ENCODE data around the gene SLC5A10.
"Not testable (repeated sequence)": the region's sequence is repeated elsewhere in the genome, so short reads cannot be mapped to it uniquely, and the experiment has no call there.

Gene SLC5A10

DNA sequence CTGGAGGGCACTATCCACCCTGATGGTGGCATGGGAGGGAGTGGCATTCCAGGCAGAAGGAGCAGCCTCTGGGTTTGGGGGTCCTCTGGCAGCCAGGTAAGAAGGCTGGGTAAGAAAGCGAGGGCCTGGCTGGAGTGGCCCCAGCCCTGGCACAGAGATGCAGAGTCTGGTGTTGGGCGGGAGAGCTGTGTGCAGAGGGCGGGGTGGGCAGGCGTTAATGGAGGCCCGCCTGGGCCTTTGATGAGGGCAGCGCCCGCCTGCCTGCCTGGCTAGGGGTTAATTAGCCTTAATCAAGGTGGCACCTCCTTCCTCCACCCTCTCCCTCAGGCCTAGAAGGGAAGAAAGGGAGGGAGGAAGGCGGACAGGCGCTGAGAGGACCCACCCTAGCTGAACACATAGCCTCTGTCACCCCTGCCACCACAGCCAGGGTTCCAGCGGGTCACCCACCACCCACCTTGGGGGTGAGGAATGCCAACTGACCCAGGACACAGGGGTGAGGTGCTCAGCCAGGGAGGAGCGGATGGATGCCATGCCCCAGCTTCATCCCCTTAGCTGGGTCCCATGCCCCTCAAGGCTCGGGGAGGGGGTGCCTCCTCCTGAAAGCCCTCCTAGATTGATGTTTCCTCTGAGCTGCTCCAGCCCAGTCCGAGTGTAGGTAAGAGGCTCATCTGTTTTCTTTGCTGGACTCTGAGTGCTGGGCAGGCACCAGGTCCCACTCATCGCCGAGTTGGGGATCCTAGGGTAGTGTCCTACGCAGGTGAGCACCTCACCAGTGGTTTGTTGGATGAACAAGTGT is 66.0 kb downstream of the SLC5A10 start:
- no peak for TF ChIP-seq CTCF (conservative IDR thresholded peaks at IDR 0.05)
- no peak for TF ChIP-seq ZFX (IDR thresholded peaks at IDR 0.05)
- H3K27ac ChIP-seq: no peak overlapping the region

GRCh38 chr17:19018600-19018950 is 66.6 kb downstream of the SLC5A10 start:
- H3K27ac ChIP-seq: no peak overlapping the region
- TF ChIP-seq CTCF (conservative IDR thresholded peaks at IDR 0.05) (no peak), ZFX (IDR thresholded peaks at IDR 0.05) (no peak)

DNA sequence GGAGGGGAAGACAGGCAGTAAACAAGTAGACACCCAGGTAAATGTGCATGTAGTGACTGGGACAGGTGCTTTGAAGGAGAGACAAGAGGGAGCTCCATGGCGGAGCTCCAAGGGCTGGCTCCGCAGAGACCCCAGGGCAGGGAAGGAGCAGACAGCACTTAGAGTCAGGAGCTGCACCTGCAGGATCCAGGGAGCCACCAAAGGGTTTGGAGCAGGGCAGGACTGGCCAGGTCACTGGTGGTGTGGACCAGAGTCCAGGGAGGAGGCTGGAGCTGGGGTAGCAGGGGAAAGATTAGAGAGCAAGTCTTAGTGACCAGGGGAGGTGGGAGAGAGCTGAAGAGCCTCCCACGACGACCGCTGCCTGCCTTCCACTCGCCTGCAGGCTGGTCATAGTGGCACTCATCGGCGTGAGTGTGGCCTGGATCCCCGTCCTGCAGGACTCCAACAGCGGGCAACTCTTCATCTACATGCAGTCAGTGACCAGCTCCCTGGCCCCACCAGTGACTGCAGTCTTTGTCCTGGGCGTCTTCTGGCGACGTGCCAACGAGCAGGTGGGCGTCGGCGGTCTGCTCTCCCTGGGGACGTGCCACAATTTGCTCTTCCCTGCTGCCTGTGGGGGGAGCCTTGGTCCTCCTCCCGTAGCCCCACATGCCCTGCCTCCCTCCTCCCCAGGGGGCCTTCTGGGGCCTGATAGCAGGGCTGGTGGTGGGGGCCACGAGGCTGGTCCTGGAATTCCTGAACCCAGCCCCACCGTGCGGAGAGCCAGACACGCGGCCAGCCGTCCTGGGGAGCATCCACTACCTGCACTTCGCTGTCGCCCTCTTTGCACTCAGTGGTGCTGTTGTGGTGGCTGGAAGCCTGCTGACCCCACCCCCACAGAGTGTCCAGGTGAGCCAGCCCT is 67.3 kb downstream of the SLC5A10 start:
- H3K27ac ChIP-seq: no peak overlapping the region
- TF ChIP-seq CTCF (conservative IDR thresholded peaks at IDR 0.05) (no peak), ZFX (IDR thresholded peaks at IDR 0.05) (no peak)

DNA sequence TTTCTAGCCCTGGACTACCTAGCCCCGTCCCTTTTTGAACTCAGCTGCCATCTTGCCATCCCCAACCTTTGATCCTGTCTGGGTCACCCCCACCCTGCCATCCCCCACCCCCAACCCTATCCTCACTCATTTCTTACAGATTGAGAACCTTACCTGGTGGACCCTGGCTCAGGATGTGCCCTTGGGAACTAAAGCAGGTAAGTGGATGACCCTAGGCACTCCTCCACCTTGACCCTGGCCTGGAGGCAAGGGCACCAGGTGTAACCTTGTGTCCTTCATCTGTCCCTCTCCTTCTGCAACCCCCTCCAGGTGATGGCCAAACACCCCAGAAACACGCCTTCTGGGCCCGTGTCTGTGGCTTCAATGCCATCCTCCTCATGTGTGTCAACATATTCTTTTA is 68.1 kb downstream of the SLC5A10 start:
- no peak overlapping the region for H3K27ac ChIP-seq
- TF ChIP-seq CTCF (conservative IDR thresholded peaks at IDR 0.05) (no peak), ZFX (IDR thresholded peaks at IDR 0.05) (no peak)

- H3K27ac ChIP-seq: not testable (repeated sequence)
Measured at GRCh38 chr17:19021011-19021621, 69.2 kb downstream of the SLC5A10 start.

DNA sequence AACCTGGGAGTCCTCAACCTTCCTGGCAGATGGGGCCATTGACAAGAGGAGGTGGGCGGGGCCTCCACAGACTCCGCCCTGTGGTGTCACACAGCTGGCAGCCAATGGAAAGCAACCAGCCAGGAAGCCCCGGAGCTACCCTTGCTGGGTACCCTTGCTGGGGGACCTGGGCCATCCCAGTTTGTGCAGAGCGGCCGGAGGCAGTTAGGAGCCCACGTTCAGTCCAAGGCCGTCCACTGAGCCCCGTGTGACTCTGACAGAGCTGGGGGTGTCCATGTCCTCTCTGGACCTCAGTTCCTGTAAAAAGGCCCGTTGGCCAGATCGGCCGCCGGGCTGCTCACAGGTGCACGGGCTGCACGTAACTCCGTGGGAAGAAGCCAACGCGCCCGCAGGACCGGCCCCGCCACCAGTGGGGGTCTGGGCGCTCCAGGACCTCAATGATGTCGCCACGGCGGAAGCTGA is 69.7 kb downstream of the SLC5A10 start:
- no peak overlapping the region for H3K27ac ChIP-seq
- TF ChIP-seq ZFX (IDR thresholded peaks at IDR 0.05) (no peak), CTCF (conservative IDR thresholded peaks at IDR 0.05) (no peak)

DNA sequence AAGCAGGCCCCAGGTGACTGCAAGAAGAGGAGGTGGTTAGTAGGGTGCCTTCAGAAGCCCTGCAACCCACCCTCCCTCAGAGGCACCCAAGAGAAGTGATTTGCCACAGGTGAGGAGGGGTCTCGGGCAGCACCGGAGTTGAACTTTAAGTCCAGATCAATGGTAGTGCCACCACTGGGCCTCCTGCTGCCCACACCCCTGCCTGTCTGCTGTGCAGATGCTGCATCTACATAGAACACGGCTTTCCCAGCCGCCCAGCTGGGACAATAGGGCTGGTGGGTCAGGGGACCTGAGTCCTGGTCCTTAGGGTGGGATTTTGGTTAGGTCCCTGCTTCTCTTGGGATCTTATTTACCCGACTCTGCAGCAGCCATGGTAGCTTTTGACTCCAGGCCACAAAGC is 70.2 kb downstream of the SLC5A10 start:
- TF ChIP-seq ZFX (IDR thresholded peaks at IDR 0.05): no peak
- no peak for TF ChIP-seq CTCF (conservative IDR thresholded peaks at IDR 0.05)
- no peak overlapping the region for H3K27ac ChIP-seq

All from C4-2B (cell line).